OCI-LY3 (cell line): ENCODE measurements around the gene MKRN1.

ENCODE experiments used
- CTCF ChIP-seq: fragments of 200-600, 300-600 bp; sonication (generic); IDR thresholded peaks from 2 replicates; pipeline ENCODE4 v1.5.1; 2014; ENCODE audit warnings: antibody characterized with exemption, low read length, low read depth
- EZH2phosphoT487 ChIP-seq: fragments of 200-600 bp; shearing (Covaris generic); IDR thresholded peaks from 2 replicates; pipeline ENCODE4 v1.6.1; 2018; ENCODE audit warnings: antibody characterized with exemption, mixed run types, low read depth

GRCh38 chr7:140447841-140448240 is 31.5 kb downstream of the MKRN1 start:
- TF ChIP-seq CTCF (no peak), EZH2phosphoT487 (no peak)
